Spleen (tissue), 11 donors: ENCODE measurements around the gene PARP6. TPM values are rescaled to one million over a fixed set of nuclear protein-coding genes. Genes with fewer than 3 reads are reported as not detected.

Experiments used
- DNase-seq: peaks from one replicate; pipeline ENCODE4 v3.0.0-alpha.2; 2020
- H3K27ac ChIP-seq, 8 donors: fragments of 200-600 bp; sonication (generic) in 7 of 8; 1 replicate in 4 of 8; 2 replicates in 4 of 8; pipeline versions ENCODE4 v1.5.0 to v1.8.0; 2016 to 2021; ENCODE audit warnings: inconsistent platforms in 4 of 8, mild to moderate bottlenecking in 4 of 8, moderate library complexity in 1 of 8
- H3K27me3 ChIP-seq, 7 donors: fragments of 200-600 bp; sonication (generic) in 6 of 7; replicated peaks in 1 of 7; 1 replicate in 4 of 7; 2 replicates in 3 of 7; pipeline versions ENCODE4 v1.5.0 to v1.8.0; 2016 to 2021; ENCODE audit warnings: inconsistent platforms in 3 of 7, mild to moderate bottlenecking in 1 of 7
- H3K36me3 ChIP-seq, 6 donors: fragments of 200-600 bp; sonication (generic) in 5 of 6; 1 replicate in 4 of 6; 2 replicates in 2 of 6; pipeline versions ENCODE4 v1.5.0 to v1.8.0; 2016 to 2021; ENCODE audit warnings: inconsistent platforms in 2 of 6
- H3K4me1 ChIP-seq, 6 donors: fragments of 200-600 bp; sonication (generic) in 5 of 6; 1 replicate in 3 of 6; 2 replicates in 3 of 6; pipeline versions ENCODE4 v1.5.0 to v1.8.0; 2016 to 2021; ENCODE audit warnings: inconsistent platforms in 3 of 6
- H3K4me3 ChIP-seq, 8 donors: fragments of 200-600 bp; sonication (generic) in 7 of 8; 1 replicate in 4 of 8; 2 replicates in 4 of 8; pipeline versions ENCODE4 v1.5.0 to v1.8.0; 2016 to 2021; ENCODE audit warnings: inconsistent platforms in 4 of 8, mild to moderate bottlenecking in 4 of 8, moderate library complexity in 2 of 8
- H3K9me3 ChIP-seq, 8 donors: fragments of 200-600 bp; sonication (generic) in 7 of 8; 1 replicate in 4 of 8; 2 replicates in 4 of 8; pipeline versions ENCODE4 v1.5.0 to v1.8.0; 2016 to 2021; ENCODE audit warnings: inconsistent platforms in 4 of 8
- CTCF ChIP-seq, 11 experiments: fragments of 200-600 bp in 7 of 11; fragments of 450-650 bp in 4 of 11; sonication (generic) in 4 of 11; IDR thresholded peaks in 8 of 11; conservative IDR thresholded peaks in 3 of 11; 1 replicate in 7 of 11; 2 replicates in 4 of 11; pipeline versions ENCODE4 v1.4.0 to v1.8.0; 2016 to 2021; ENCODE audit warnings: antibody characterized with exemption in 11 of 11, inconsistent platforms in 4 of 11, mild to moderate bottlenecking in 1 of 11
- POLR2A ChIP-seq, 3 donors: fragments of 450-650 bp; IDR thresholded peaks; one replicate each; pipeline ENCODE4 v1.5.1; 2017; ENCODE audit warnings: antibody characterized with exemption in 3 of 3, mild to moderate bottlenecking in 1 of 3
- POLR2AphosphoS5 ChIP-seq, 3 donors: sonication (generic); formaldehyde crosslinking; IDR thresholded peaks; one replicate each; pipeline ENCODE4 v1.5.1; 2017; ENCODE audit warnings: antibody characterized with exemption in 3 of 3
- WGBS, 5 donors: extraction: QIAGEN DNeasy Blood & Tissue Kit in 3 of 5; methylation state at CpG; one replicate each; pipeline versions ENCODE4 v1.1.5 to v1.1.7; 2013 to 2018; 5-methylcytosine and 5-hydroxymethylcytosine counted together
- intact Hi-C: fragments of 100-400 bp; cut with DNase I; formaldehyde crosslinking; loops from one replicate; pipeline ENCODE4 v1.15.0; 2023; ENCODE audit warnings: low total_unique reads
- polyA plus RNA-seq, 3 donors: library from polyadenylated mRNA; stranded (reverse); fragments of 200-250 nt; gene quantifications; one replicate each; pipeline ENCODE4 v1.2.1, GENCODE V29; 2013
- total RNA-seq, 7 donors: library from RNA; depleted of rRNA in 3 of 7; stranded (reverse); fragments of >200 nt in 3 of 7; fragmentation: NEBNext Ultra II Directional in 4 of 7; extraction: Animal tissue kit (Norgen Biotek cat#: 25700) in 4 of 7; gene quantifications; one replicate each; pipeline versions ENCODE4 v1.1.0 to v1.2.1, GENCODE V29; 2016 to 2021
- donor health status: healthy with polysubstance abuse.
- donor health status: DM: no; HTN: no; CAD: no; lungs with moderate emphysema.
- donor health status: DM: no; HTN: no; CAD: no.
- donor health status: Bipolar disorder and iron deficiency.
- donor health status: healthy.
- donor health status: DM: no; HTN: no; CAD: no.
- donor health status: DM: yes; HTN: yes; CAD: no.

The PARP6 gene
- total and polyA plus RNA-seq, 10 donors: 43.9 to 99.5 (median 69.1) TPM

- intact Hi-C loops: loop anchor here (5.0 kb wide), 1 partner anchor 41 kb away; the partner anchor contains the start of gene PKM
- WGBS, 5 donors: 49 to 59% (median 55%) methylated on average over 10 of the region's 10 CpGs
These were observed 621 bp upstream of the PARP6 start for GRCh38 chr15:72272997-72273352.

DNA sequence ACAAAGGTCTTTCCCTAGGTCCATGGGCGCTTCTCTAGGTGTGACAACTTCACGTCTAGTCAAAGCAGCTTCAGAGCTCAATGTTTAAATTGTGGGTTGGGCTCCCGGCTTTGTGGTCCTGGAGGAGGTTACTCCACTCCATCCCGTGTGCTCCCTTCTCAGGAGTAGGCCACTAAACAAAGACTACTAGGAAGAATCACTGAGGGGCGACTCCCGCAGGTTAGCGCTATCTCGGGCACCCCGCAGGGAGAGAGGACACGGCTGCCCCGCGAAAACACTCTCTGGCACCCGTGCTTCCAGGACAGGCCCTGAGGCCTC is 500 bp downstream of the PARP6 start:
- Histone ChIP-seq H3K4me3 (peak overlapping the region; percentile 62 to 94 (median 82)), H3K36me3 (peaks cover 2 to 33% (median 19%) of the 10 kb centered on the region in 6 donors), H3K27me3 (no peaks in the 10 kb centered on the region), H3K4me1 (peaks cover 11 to 40% (median 33%) of the 10 kb centered on the region in 6 donors), H3K27ac (peak overlapping the region; percentile 84 to 93 (median 88)), H3K9me3 (no peaks in the 10 kb centered on the region)
- intact Hi-C loops: loop anchor here (5.0 kb wide), 1 partner anchor 40 kb away; the partner anchor contains the start of gene PKM
- TF ChIP-seq CTCF (IDR thresholded peaks at IDR 0.05 in 8 of 11, conservative IDR thresholded peaks at IDR 0.05 in 3 of 11) (no peak), POLR2AphosphoS5 (IDR thresholded peaks at IDR 0.05) (no peak)
- DNase-seq: no peak
- 3 to 7% (median 4%) methylated on average over 13 of the region's 13 CpGs for WGBS, 5 donors

More at GRCh38 chr15:72272997-72273352, 621 bp upstream of the PARP6 start:
- DNase-seq: no peak
- peaks cover 0 to 22% (median 8%) of the 10 kb centered on the region in 6 donors for H3K36me3 ChIP-seq
- TF ChIP-seq CTCF (IDR thresholded peaks at IDR 0.05 in 8 of 11, conservative IDR thresholded peaks at IDR 0.05 in 3 of 11) (peak in 1 of 11 experiments; percentile 9), POLR2AphosphoS5 (IDR thresholded peaks at IDR 0.05) (no peak)
- H3K4me1 ChIP-seq: peaks cover 11 to 40% (median 33%) of the 10 kb centered on the region in 6 donors
- peak overlapping the region; percentile 42 to 93 (median 88) for H3K27ac ChIP-seq
- H3K27me3 ChIP-seq: no peaks in the 10 kb centered on the region
- H3K9me3 ChIP-seq: no peaks in the 10 kb centered on the region
- peak overlapping the region in 7 of 8 donors; percentile 42 to 94 (median 76) for H3K4me3 ChIP-seq

DNA sequence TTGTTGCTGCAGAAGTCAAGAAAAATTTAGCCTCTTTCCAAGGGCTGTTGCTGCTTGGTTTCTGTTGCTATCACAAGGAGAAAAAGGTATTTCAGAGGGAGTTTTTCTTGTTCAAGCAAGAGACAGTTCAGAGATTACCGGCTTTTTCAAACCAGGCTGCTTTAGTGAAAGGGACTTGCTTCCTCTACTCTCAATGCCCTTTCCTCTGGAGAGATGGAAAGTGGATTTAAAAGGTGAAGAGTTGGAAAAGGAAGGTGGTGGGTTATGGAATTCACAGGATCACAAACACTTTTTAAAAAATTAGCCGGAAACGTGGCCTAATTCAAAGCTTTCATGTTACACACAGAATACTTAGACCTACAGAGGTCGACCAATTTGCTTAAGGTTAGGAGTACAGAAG is 1.1 kb downstream of the PARP6 start:
- TF ChIP-seq POLR2AphosphoS5 (IDR thresholded peaks at IDR 0.05): no peak
- no peak for TF ChIP-seq POLR2A (IDR thresholded peaks at IDR 0.05)
- TF ChIP-seq CTCF (IDR thresholded peaks at IDR 0.05 in 8 of 11, conservative IDR thresholded peaks at IDR 0.05 in 3 of 11): no peak
- Histone ChIP-seq H3K4me1 (peaks cover 11 to 40% (median 33%) of the 10 kb centered on the region in 6 donors), H3K9me3 (no peaks in the 10 kb centered on the region), H3K27ac (peak overlapping the region in 2 of 8 donors; percentile 92), H3K4me3 (peak overlapping the region in 3 of 8 donors; percentile 82 to 94 (median 86)), H3K36me3 (peaks cover 4 to 40% (median 26%) of the 10 kb centered on the region in 6 donors), H3K27me3 (no peaks in the 10 kb centered on the region)
- no peak for DNase-seq
- intact Hi-C loops: loop anchor here (5.0 kb wide), 1 partner anchor 39 kb away; the partner anchor contains the start of gene PKM
- WGBS, 5 donors: 82 to 93% (median 86%) methylated on average over 4 of the region's 4 CpGs

- Histone ChIP-seq H3K36me3 (peaks cover 4 to 54% (median 41%) of the 10 kb centered on the region in 6 donors), H3K27me3 (no peaks in the 10 kb centered on the region), H3K27ac (no peak overlapping the region), H3K4me3 (no peak overlapping the region), H3K9me3 (no peaks in the 10 kb centered on the region), H3K4me1 (peaks cover 11 to 40% (median 33%) of the 10 kb centered on the region in 6 donors)
- no peak for DNase-seq
- no peak for TF ChIP-seq CTCF (IDR thresholded peaks at IDR 0.05 in 8 of 11, conservative IDR thresholded peaks at IDR 0.05 in 3 of 11)
- no peak for TF ChIP-seq POLR2A (IDR thresholded peaks at IDR 0.05)
- TF ChIP-seq POLR2AphosphoS5 (IDR thresholded peaks at IDR 0.05): no peak
- intact Hi-C loops: loop anchor here (5.0 kb wide), 1 partner anchor 37 kb away; the partner anchor contains the start of gene PKM
- 93 to 95% (median 94%) methylated on average over 4 of the region's 4 CpGs for WGBS, 5 donors
These were observed 2.6 kb downstream of the PARP6 start for GRCh38 chr15:72269739-72270138.
